H1 (cell line): Measurements from ENCODE around the gene GNAI2. TPM values are rescaled to one million over a fixed set of nuclear protein-coding genes. Genes with fewer than 3 reads are reported as not detected.

Experiments
- ASH2L ChIP-seq: fragments of 200-600, 300-600 bp; sonication (generic); IDR thresholded peaks from one replicate; pipeline ENCODE4 v1.7.1; 2017; ENCODE audit warnings: low read length
- ATF2 ChIP-seq: IDR thresholded peaks from 2 replicates; pipeline ENCODE4 v1.6.1; 2012; ENCODE audit warnings: low read length, inconsistent platforms
- BCL11A ChIP-seq, 2 experiments: IDR thresholded peaks; one replicate each; pipeline ENCODE4 v1.6.1; 2011; ENCODE audit warnings: low read depth in 2 of 2, low read length in 2 of 2, mild to moderate bottlenecking in 2 of 2
- CTCF ChIP-seq, 3 experiments: IDR thresholded peaks; 1 replicate in 2 of 3; 2 replicates in 1 of 3; pipeline versions ENCODE4 v1.5.1 to v1.6.1; 2011; ENCODE audit warnings: low read length in 3 of 3, mild to moderate bottlenecking in 3 of 3, inconsistent platforms in 2 of 3, low read depth in 1 of 3, moderate library complexity in 1 of 3; ENCODE audit not compliant: insufficient read depth in 1 of 3; ENCODE audit errors: control extremely low read depth in 1 of 3
- E2F6 ChIP-seq: IDR thresholded peaks from 2 replicates; pipeline ENCODE4 v1.6.1; 2012; ENCODE audit warnings: inconsistent platforms
- HDAC2 ChIP-seq, 2 experiments: fragments of 300-600 bp in 1 of 2; sonication (generic) in 1 of 2; IDR thresholded peaks; 2 replicates each; pipeline ENCODE4 v1.6.1; 2011 to 2012; ENCODE audit warnings: low read depth in 2 of 2, low read length in 2 of 2, mild to moderate bottlenecking in 2 of 2, moderate library complexity in 2 of 2, borderline replicate concordance in 1 of 2, inconsistent platforms in 1 of 2
- RFX5 ChIP-seq: IDR thresholded peaks from 2 replicates; pipeline ENCODE4 v1.6.1; 2011; ENCODE audit warnings: low read depth, low read length, improper control_type of control experiment, borderline replicate concordance
- RNF2 ChIP-seq: fragments of 200-900, 300-1000 bp; sonication (generic); IDR thresholded peaks from 2 replicates; pipeline ENCODE4 v1.7.1; 2016; ENCODE audit warnings: borderline replicate concordance, low read depth, mild to moderate bottlenecking, antibody characterized with exemption, low read length; ENCODE audit not compliant: poor library complexity, severe bottlenecking; ENCODE audit errors: missing control alignments
- SIN3A ChIP-seq, 2 experiments: IDR thresholded peaks in 1 of 2; conservative IDR thresholded peaks in 1 of 2; 2 replicates each; pipeline ENCODE4 v1.6.1; 2011 to 2012; ENCODE audit warnings: low read length in 2 of 2, improper control_type of control experiment in 1 of 2, low read depth in 1 of 2, mild to moderate bottlenecking in 1 of 2
- SP1 ChIP-seq: IDR thresholded peaks from 2 replicates; pipeline ENCODE4 v1.6.1; 2011; ENCODE audit warnings: low read depth, low read length
- TBP ChIP-seq: IDR thresholded peaks from 2 replicates; pipeline ENCODE4 v1.6.1; 2011; ENCODE audit warnings: low read depth, low read length, improper control_type of control experiment
- YY1 ChIP-seq: IDR thresholded peaks from 2 replicates; pipeline ENCODE4 v1.6.1; 2011; ENCODE audit warnings: low read depth, mild to moderate bottlenecking, low read length
- polyA plus RNA-seq, 7 experiments: library from polyadenylated mRNA; depleted of rRNA in 3 of 7; stranded (reverse) in 5 of 7; unstranded in 2 of 7; fragments of >200 nt in 5 of 7; fragments of 200-250 nt in 2 of 7; gene quantifications; 1 replicate in 5 of 7; 2 replicates in 1 of 7; 4 replicates in 1 of 7; pipeline versions ENCODE4 v1.2.1 to v1.2.3, GENCODE V29; 2011 to 2013; ENCODE audit warnings: missing spikeins in 2 of 7, mixed read lengths in 2 of 7
- total RNA-seq: library from RNA; stranded (reverse); fragmentation: NEBNext Ultra II Directional; extraction: Animal tissue kit (Norgen Biotek cat#: 25700); gene quantifications from 2 replicates; pipeline ENCODE4 v1.2.1, GENCODE V29; 2021

GNAI2 gene
- total and polyA plus RNA-seq, 2 of the 8 experiments (the other 6 are each of a cell fraction or from before 2014, with no cell fraction given) = 168 to 539 TPM

GRCh38 chr3:50274371-50275104 is 38.5 kb downstream of the GNAI2 start (continued):
- TF ChIP-seq RNF2 (no peak), ASH2L (no peak), HDAC2 (IDR thresholded peaks at IDR 0.05; ENCODE audit: borderline replicate concordance in 1 of 2, low read depth in 2 of 2, low read length in 2 of 2) (0 out of 4 replicates have a peak, but pooled peaks of 1 of the 2 experiments have one; percentile 14), BCL11A (IDR thresholded peaks at IDR 0.05; ENCODE audit: low read depth in 2 of 2, low read length in 2 of 2) (no peak), SIN3A (conservative IDR thresholded peaks at IDR 0.05 in 1 of 2, IDR thresholded peaks at IDR 0.05 in 1 of 2; ENCODE audit: low read depth in 1 of 2, low read length in 2 of 2) (peak in 1 of 2 experiments; percentile 51; a peak in 1 of 4 replicates), CTCF (IDR thresholded peaks at IDR 0.05; ENCODE audit: control extremely low read depth in 1 of 3, insufficient read depth in 1 of 3, low read depth in 1 of 3, low read length in 3 of 3) (peak in 2 of 3 experiments; percentile 85 to 93; a peak in 3 of 4 replicates), ATF2 (peak; percentile 95), YY1 (no peak), TBP (no peak), SP1 (peak; percentile 31; the same call in 1 of the 2 replicates), RFX5 (no peak), E2F6 (peak; percentile 58)
